Activated CD8-positive, alpha-beta T cell treated with anti-CD3 and anti-CD28 coated beads, Interleukin-2, amount 10 ng/mL, durations not matched to agents 7 days and 5 days (primary cell): Measurements from ENCODE around the gene SLC38A8. TPM values are rescaled to one million over a fixed set of nuclear protein-coding genes. Genes with fewer than 3 reads are reported as not detected.

Experiments
- ATAC-seq: fragments of 150-1000 bp; cut with Tn5 transposase; one replicate; pipeline ENCODE4 v1.10.0; 2021; ENCODE audit warnings: moderate library complexity
- CTCF ChIA-PET: fragments of 350-600 bp; sonication (Branson Sonifier 250); formaldehyde crosslinking; loops from one replicate; lab custom pipeline; 2021; ENCODE audit warnings: antibody characterized with exemption; lab: Charles Lee
- POLR2A ChIA-PET: fragments of 350-600 bp; sonication (Branson Sonifier 250); formaldehyde crosslinking; loops from one replicate; lab custom pipeline; 2021; ENCODE audit warnings: antibody characterized with exemption; lab: Charles Lee
- DNase-seq: peaks from one replicate; pipeline ENCODE4 v3.0.0-alpha.2; 2020
- H3K27ac Mint-ChIP-seq: one replicate; pipeline ENCODE4 v1.8.0; 2021; ENCODE audit warnings: mild to moderate bottlenecking, mixed read lengths
- H3K27me3 Mint-ChIP-seq: one replicate; pipeline ENCODE4 v1.8.0; 2021; ENCODE audit warnings: low read depth, mixed read lengths
- H3K36me3 Mint-ChIP-seq: one replicate; pipeline ENCODE4 v1.8.0; 2021; ENCODE audit warnings: low read depth, mixed read lengths
- H3K4me1 Mint-ChIP-seq: one replicate; pipeline ENCODE4 v1.8.0; 2021; ENCODE audit warnings: low read depth, mixed read lengths
- H3K4me3 Mint-ChIP-seq: one replicate; pipeline ENCODE4 v1.8.0; 2021; ENCODE audit warnings: mild to moderate bottlenecking, mixed read lengths
- H3K9me3 Mint-ChIP-seq: one replicate; pipeline ENCODE4 v1.8.0; 2022; ENCODE audit warnings: mixed read lengths; ENCODE audit not compliant: insufficient read depth
- total RNA-seq, 2 experiments: library from RNA; stranded (reverse); gene quantifications; one replicate each; pipeline ENCODE4 v1.2.3, GENCODE V29; 2021

Gene SLC38A8
- total RNA-seq, 2 experiments from 2014 or later, result not detected

DNA sequence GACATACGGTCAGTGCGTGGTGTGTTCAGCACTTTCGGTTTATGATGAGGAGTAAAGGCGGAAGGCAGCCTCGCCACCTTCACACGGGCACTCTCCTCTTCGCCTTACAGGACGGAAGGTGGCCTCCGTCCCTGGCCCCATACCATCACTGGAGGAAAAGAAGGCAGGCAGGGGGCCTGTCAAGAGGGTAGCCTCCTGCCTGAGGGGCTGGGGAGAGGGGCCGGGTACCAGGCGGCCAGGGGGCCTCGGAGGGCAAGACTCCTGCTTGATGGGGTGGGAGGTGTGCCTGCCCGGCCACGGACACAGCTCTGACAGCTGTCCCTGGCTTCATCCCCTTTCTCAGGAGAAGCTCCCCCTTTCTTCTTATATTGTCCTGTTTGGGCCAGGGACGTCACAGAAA is 15.6 kb upstream of the SLC38A8 start:
- ChIA-PET CTCF (interaction anchor here (1.2 to 2.6 kb wide), 2 partner anchors 101 to 129 kb away, joined by 3 to 11 read pairs; partner anchors contain the start of gene TAF1C), POLR2A (no interaction called here)
- DNase-seq (no peak), ATAC-seq (no peak)
- Mint-ChIP-seq H3K27me3 (no peaks in the 10 kb centered on the region), H3K9me3 (no peaks in the 10 kb centered on the region), H3K4me3 (no peak overlapping the region), H3K36me3 (peaks cover 49% of the 10 kb centered on the region), H3K4me1 (peaks cover 2% of the 10 kb centered on the region), H3K27ac (no peak overlapping the region)

DNA sequence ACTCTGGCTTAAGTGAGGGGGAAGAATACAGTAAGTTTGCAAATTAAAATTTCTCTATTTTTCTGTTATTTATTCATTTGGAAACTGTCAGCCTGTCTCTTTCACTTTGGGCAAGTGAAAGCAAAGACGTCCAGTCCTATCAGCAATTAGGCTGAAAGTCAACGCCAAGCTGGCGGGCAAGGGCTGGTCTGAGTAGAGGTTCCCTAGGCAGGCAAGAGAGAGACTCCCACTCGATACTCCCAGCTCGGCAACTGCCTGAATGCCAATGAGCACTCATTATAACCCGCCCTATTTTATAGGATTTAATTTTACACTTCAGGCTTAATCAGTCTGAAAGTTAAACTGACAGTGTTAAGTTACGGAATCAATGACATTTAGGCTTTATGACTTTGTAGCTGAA is 14.3 kb upstream of the SLC38A8 start:
- POLR2A ChIA-PET, result no interaction called here
- no peak overlapping the region for H3K27ac Mint-ChIP-seq
- peaks cover 51% of the 10 kb centered on the region for H3K36me3 Mint-ChIP-seq
- CTCF ChIA-PET, result interaction anchor here (1.3 kb wide), 1 partner anchor 130 kb away, joined by 4 read pairs; the partner anchor contains the start of gene TAF1C
- H3K4me3 Mint-ChIP-seq, result no peak overlapping the region
- H3K27me3 Mint-ChIP-seq, result no peaks in the 10 kb centered on the region
- DNase-seq (no peak), ATAC-seq (no peak)
- H3K9me3 Mint-ChIP-seq, result no peaks in the 10 kb centered on the region
- no peaks in the 10 kb centered on the region for H3K4me1 Mint-ChIP-seq

DNA sequence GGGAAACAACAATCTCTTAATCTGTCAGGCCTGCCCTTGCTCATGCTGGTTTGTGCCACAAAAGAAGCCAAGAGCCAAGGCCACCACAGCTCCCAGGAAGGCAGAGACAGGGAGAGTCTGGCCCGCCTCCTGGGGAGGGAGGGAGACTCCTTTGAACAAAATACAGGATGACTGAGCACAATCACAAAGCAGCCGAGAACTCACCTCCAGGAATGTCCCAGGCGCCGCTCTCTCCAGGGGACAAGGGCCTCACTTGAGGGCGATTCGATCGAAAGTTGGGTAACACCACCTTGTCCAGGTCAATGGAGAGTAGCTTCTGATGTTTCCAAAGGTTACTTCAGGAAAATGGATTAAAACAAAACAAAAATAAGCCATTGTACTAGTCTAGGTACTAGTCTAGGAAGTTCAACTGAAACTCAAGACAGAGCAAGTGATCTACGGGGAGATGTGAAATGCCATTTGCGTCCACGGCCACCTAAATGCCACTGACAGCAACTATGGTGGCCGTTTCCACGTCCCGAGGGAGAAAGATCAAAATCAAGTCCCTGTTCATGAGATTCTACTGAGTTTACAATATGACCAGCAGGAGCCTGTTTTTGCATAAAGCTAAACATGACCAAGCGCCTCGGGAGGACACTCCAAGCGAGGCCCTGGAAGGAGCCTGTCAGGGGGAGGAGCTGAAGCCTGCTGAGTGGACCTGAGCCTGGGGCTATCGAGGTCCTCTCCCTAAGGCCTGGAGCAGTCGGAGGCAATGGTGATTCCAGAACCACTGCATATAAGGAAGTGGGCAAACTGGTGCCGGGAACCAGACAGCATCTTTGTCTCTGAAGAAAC is 13.4 kb upstream of the SLC38A8 start:
- POLR2A ChIA-PET, result no interaction called here
- Mint-ChIP-seq H3K36me3 (peaks cover 49% of the 10 kb centered on the region), H3K27me3 (no peaks in the 10 kb centered on the region), H3K27ac (no peak overlapping the region), H3K4me1 (no peaks in the 10 kb centered on the region), H3K9me3 (no peaks in the 10 kb centered on the region), H3K4me3 (no peak overlapping the region)
- ATAC-seq (no peak), DNase-seq (no peak)
- CTCF ChIA-PET, result interaction anchor here (1.3 to 3.0 kb wide), 3 partner anchors 9 to 131 kb away, joined by 3 to 17 read pairs (median 4); partner anchors contain the start of gene TAF1C

DNA sequence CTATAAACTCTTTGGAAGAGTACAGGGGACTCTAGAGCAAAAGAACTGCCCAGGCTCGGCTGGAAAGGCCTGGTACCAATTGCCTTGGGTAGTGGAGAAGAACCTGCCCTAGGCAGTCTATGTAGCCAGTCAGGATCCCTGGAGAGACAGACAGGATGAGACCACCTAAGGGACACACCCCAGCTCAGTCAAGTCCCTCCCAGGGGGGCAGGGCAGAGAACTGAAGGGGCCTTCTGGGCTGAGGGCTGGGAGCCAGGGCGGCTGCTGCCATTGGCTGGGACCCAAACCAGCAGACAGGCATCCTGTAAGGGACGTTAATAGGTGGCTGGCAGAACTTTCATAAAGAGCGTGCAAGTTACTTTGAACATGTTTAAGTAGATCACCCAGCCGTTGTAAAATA is 12.8 kb upstream of the SLC38A8 start:
- no peaks in the 10 kb centered on the region for H3K4me1 Mint-ChIP-seq
- no peak overlapping the region for H3K4me3 Mint-ChIP-seq
- no peak overlapping the region for H3K27ac Mint-ChIP-seq
- H3K27me3 Mint-ChIP-seq, result no peaks in the 10 kb centered on the region
- peaks cover 48% of the 10 kb centered on the region for H3K36me3 Mint-ChIP-seq
- no peak for ATAC-seq
- no peak for DNase-seq
- ChIA-PET POLR2A (no interaction called here), CTCF (interaction anchor here (1.3 to 3.0 kb wide), 2 partner anchors 9 to 129 kb away, joined by 3 to 17 read pairs; no protein-coding TSS in a partner anchor)
- no peaks in the 10 kb centered on the region for H3K9me3 Mint-ChIP-seq

DNA sequence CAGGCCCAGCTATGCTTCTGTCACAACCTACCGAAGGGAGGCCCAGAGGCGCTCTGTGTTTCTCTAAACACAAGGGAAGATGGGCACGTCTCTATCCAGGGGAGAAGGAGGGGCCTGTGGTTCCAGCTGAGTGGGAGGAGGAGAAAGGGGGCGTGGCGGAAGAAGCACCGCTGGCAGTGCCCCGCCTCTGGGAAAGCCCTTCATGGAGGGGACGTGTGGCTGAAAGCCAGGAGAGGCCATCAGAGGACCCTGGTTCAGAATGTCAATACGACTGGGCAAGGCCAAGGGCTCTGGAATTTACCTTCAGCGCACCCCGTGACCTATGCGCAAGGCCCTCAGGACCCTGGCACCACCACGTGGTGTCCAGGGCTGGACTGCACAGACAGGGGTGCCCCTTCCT is 12.3 kb upstream of the SLC38A8 start:
- Mint-ChIP-seq H3K27me3 (no peaks in the 10 kb centered on the region), H3K36me3 (peaks cover 44% of the 10 kb centered on the region), H3K4me1 (no peaks in the 10 kb centered on the region), H3K9me3 (no peaks in the 10 kb centered on the region), H3K27ac (no peak overlapping the region), H3K4me3 (no peak overlapping the region)
- ChIA-PET CTCF (interaction anchor here (1.3 to 3.0 kb wide), 3 partner anchors 10 to 129 kb away, joined by 3 to 17 read pairs (median 3); no protein-coding TSS in a partner anchor), POLR2A (no interaction called here)
- DNase-seq (no peak), ATAC-seq (no peak)

DNA sequence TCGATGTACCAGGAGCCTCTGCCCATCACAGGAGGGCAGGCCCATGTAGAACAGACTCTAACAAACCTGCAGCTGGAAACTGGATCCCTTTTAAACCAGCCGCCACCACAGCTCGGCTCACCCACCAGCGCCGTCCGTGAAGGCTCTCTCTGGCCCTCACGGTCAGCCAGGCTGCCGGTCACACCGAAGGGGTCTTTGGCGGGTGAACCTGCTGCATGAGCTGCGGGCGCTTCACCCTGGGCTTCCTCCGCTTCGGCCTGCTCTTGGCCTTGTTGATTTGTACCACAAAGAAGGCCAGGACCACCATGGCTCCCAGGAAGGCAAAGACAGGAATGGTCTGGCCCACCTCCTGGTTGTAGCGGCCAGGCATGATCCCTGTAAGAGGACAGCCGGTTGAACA is 11.7 kb upstream of the SLC38A8 start:
- Mint-ChIP-seq H3K4me1 (no peaks in the 10 kb centered on the region), H3K27ac (no peak overlapping the region), H3K36me3 (peaks cover 38% of the 10 kb centered on the region), H3K27me3 (no peaks in the 10 kb centered on the region), H3K9me3 (no peaks in the 10 kb centered on the region), H3K4me3 (no peak overlapping the region)
- ChIA-PET POLR2A (no interaction called here), CTCF (interaction anchor here (1.3 to 3.0 kb wide), 4 partner anchors 10 to 128 kb away, joined by 3 to 17 read pairs (median 4); no protein-coding TSS in a partner anchor)
- ATAC-seq, result no peak
- DNase-seq, result no peak

DNA sequence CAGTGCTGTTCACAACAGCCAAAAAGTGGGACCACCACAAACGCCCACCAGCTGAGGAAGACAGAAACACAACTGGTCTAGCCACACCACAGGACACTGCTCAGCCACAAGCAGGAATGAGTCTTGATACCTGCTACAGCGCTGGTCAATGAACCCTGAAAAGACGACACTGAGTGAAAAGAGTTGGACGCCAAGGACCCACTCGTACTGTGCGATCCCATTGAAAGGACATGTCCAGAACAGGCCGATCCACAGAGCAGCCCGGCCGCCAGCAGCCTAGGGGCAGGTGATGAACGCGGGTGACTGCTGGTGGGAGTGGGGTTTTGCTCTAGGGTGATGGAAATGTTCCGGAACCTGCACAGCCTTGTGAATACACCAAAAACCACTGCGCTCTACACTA is 10.6 kb upstream of the SLC38A8 start:
- no peak overlapping the region for H3K27ac Mint-ChIP-seq
- CTCF ChIA-PET, result interaction anchor here (1.3 to 3.0 kb wide), 3 partner anchors 11 to 123 kb away, joined by 3 to 17 read pairs (median 4); no protein-coding TSS in a partner anchor

DNA sequence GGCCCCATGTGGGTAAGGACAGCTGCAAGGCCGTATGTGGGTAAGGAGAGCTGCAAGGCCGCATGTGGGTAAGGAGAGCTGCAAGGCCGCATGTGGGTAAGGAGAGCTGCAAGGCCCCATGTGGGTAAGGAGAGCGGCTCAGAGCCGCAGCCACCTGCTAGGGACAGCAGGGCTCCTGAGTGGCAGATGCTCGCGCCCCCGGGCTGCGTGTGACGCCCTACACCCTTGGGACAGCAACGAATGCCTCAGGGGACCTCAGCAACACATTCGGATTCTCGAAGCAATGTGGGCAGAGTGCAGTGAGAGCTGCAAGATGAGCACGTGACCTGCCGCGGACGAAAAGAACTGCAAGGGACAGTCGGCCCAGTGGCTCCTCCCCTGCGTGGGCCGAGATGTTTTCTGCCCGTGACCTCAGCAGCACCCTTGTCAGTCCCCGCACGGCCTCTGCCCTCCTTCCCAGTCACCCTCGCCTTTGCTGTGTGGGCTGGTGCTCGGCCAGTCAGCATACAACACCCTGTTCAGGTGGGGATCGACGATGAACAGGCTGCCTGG is 9.6 kb upstream of the SLC38A8 start:
- Mint-ChIP-seq H3K27ac (no peak overlapping the region), H3K9me3 (no peaks in the 10 kb centered on the region), H3K4me3 (no peak overlapping the region), H3K36me3 (peaks cover 26% of the 10 kb centered on the region), H3K27me3 (no peaks in the 10 kb centered on the region), H3K4me1 (no peaks in the 10 kb centered on the region)
- ATAC-seq (no peak), DNase-seq (no peak)
- POLR2A ChIA-PET, result interaction anchor here (0.6 kb wide), 1 partner anchor 566 kb away, joined by 4 read pairs; no protein-coding TSS in a partner anchor
- CTCF ChIA-PET, result no interaction called here

More for the DNA sequence above, 10.6 kb upstream of the SLC38A8 start:
- ATAC-seq (no peak), DNase-seq (no peak)
- Mint-ChIP-seq H3K9me3 (no peaks in the 10 kb centered on the region), H3K27me3 (no peaks in the 10 kb centered on the region), H3K4me1 (no peaks in the 10 kb centered on the region), H3K4me3 (no peak overlapping the region), H3K36me3 (peaks cover 37% of the 10 kb centered on the region)
- POLR2A ChIA-PET, result interaction anchor here (0.8 kb wide), 1 partner anchor 15 kb away, joined by 3 read pairs; no protein-coding TSS in a partner anchor

DNA sequence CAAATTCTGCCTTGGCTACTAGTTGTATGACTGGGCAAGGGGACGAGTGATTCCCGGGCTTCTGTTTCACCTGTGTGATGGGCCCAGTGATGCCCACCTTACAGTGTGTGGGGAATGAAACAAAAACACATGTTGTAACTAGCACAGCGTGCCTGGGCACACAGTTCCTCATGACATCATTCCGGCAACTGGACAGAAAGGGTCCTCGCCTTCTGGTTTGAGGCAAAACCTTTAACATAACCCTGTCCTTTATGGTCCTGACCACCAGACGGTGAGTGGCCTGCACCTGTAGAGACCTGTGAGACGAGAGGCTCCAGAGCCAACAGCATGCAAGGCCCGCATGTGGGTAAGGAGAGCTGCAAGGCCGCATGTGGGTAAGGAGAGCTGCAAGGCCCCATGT is 7.7 kb upstream of the SLC38A8 start:
- no peak overlapping the region for H3K4me3 Mint-ChIP-seq
- H3K27ac Mint-ChIP-seq, result no peak overlapping the region
- POLR2A ChIA-PET, result no interaction called here
- no peaks in the 10 kb centered on the region for H3K27me3 Mint-ChIP-seq
- no peaks in the 10 kb centered on the region for H3K4me1 Mint-ChIP-seq
- CTCF ChIA-PET, result no interaction called here
- DNase-seq, result no peak
- ATAC-seq, result no peak
- no peaks in the 10 kb centered on the region for H3K9me3 Mint-ChIP-seq
- H3K36me3 Mint-ChIP-seq, result peaks cover 19% of the 10 kb centered on the region

DNA sequence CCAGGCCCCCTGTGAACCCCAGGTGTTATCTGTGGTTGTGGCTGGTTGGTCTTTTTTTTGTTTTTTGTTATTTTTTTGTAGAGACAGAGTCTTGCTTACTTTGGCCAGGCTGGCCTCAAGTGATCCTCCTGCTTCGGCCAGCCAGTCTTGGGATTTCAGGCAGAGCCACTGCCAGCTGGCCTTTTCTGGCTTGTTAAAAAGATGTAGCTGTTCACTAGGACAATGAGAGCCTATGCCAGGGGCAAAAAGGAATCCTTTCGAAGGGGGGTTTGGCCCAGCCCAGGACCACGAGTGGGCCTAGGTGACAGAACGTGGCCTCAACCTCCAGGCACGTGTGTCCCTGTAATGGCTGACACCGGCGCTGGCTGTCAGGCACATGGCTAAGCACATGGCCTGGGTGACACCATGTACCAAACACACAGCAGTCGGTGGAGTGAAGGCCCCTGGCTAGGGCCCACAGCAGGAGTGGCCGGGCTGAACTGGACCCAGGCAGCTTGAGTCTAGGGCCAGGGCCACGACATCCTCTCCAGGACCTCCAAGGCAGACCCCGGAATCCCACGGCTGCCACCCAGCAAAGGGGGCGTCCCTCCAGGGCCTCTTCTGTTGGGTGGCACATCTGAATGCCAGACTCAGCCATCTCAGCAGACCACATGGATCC is 6.9 kb upstream of the SLC38A8 start:
- Mint-ChIP-seq H3K36me3 (peaks cover 19% of the 10 kb centered on the region), H3K27ac (no peak overlapping the region), H3K27me3 (no peaks in the 10 kb centered on the region), H3K4me3 (no peak overlapping the region), H3K9me3 (no peaks in the 10 kb centered on the region), H3K4me1 (no peaks in the 10 kb centered on the region)
- ChIA-PET CTCF (no interaction called here), POLR2A (no interaction called here)
- ATAC-seq, result no peak
- no peak for DNase-seq

DNA sequence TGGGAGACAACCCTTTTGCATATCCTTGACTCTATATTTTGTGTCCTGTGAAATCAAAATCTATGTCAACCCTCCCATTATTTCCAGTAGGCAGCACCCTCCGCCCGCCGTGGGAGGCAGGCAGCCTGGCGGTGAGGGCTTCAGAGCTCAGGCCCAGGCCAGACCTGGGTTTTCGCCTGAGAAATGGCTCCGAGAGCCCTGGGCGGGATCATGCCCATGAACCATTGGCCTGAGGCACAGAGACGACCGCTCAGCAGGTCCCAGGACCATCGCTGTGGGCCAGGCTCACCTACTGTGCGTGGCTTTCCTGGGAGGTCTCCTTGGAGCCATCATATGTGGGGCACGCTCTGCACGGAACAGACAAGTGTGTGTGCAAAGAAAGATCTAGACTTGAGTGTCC is 6.3 kb upstream of the SLC38A8 start:
- ATAC-seq (no peak), DNase-seq (no peak)
- Mint-ChIP-seq H3K9me3 (no peaks in the 10 kb centered on the region), H3K27me3 (peaks cover 5% of the 10 kb centered on the region), H3K4me3 (no peak overlapping the region), H3K4me1 (no peaks in the 10 kb centered on the region), H3K36me3 (peaks cover 16% of the 10 kb centered on the region), H3K27ac (no peak overlapping the region)
- ChIA-PET POLR2A (no interaction called here), CTCF (no interaction called here)
